T-helper 17 cell (primary cell): Measurements from ENCODE around the gene NRARP. TPM values are rescaled to one million over a fixed set of nuclear protein-coding genes. Genes with fewer than 3 reads are reported as not detected.
A peak's percentile ranks its signal among the peaks of the same experiment; 100 is the strongest.

Experiments used
- ATAC-seq: fragments of 150-1000 bp; cut with Tn5 transposase; 2 replicates; pipeline ENCODE4 v1.10.0; 2021; ENCODE audit warnings: mild to moderate bottlenecking, moderate library complexity
- DNase-seq, 3 donors: peaks; one replicate each; pipeline versions ENCODE4 v3.0.0 to v3.0.0-alpha.2; 2020 to 2021
- H3K9me3 ChIP-seq: one replicate; pipeline ENCODE4 v1.7.0; 2013; ENCODE audit warnings: low read length, mild to moderate bottlenecking; ENCODE audit not compliant: control insufficient read depth, poor library complexity, severe bottlenecking
- H3K27ac Mint-ChIP-seq: one replicate; pipeline ENCODE4 v1.8.0; 2022; ENCODE audit warnings: mild to moderate bottlenecking, moderate library complexity, mixed read lengths
- H3K27me3 Mint-ChIP-seq: one replicate; pipeline ENCODE4 v1.8.0; 2022; ENCODE audit warnings: mixed read lengths
- H3K36me3 Mint-ChIP-seq: one replicate; pipeline ENCODE4 v1.8.0; 2022; ENCODE audit warnings: low read depth, mixed read lengths
- H3K4me1 Mint-ChIP-seq: one replicate; pipeline ENCODE4 v1.8.0; 2022; ENCODE audit warnings: mild to moderate bottlenecking, mixed read lengths
- H3K4me3 Mint-ChIP-seq: one replicate; pipeline ENCODE4 v1.8.0; 2022; ENCODE audit warnings: mild to moderate bottlenecking, moderate library complexity, mixed read lengths
- total RNA-seq, 4 donors: library from RNA in 2 of 4; stranded (reverse) in 2 of 4; gene quantifications; one replicate each; pipeline ENCODE4 v1.2.3 and lab custom pipeline; 2022 to 2026

Gene NRARP
- total RNA-seq, 2 donors from 2014 or later, result 0.42 to 0.91 TPM

GRCh38 chr9:137294681-137295237 lies 7.3 kb downstream of the NRARP start:
- Mint-ChIP-seq H3K4me1 (peaks cover 5% of the 10 kb centered on the region), H3K27ac (no peak overlapping the region), H3K27me3 (peaks cover 34% of the 10 kb centered on the region), H3K36me3 (peaks cover 2% of the 10 kb centered on the region), H3K4me3 (peak overlapping the region; percentile 7)
- DNase-seq (peak in 1 of 3 donors; percentile 9), ATAC-seq (peak; percentile 24)
- H3K9me3 ChIP-seq, result no peaks in the 10 kb centered on the region

- Mint-ChIP-seq H3K27ac (no peak overlapping the region), H3K4me1 (peaks cover 5% of the 10 kb centered on the region), H3K36me3 (peaks cover 2% of the 10 kb centered on the region), H3K4me3 (no peak overlapping the region), H3K27me3 (peaks cover 33% of the 10 kb centered on the region)
- DNase-seq (no peak), ATAC-seq (peak; percentile 45)
- H3K9me3 ChIP-seq, result no peaks in the 10 kb centered on the region
Measured at GRCh38 chr9:137294091-137294680, 7.9 kb downstream of the NRARP start.

- no peaks in the 10 kb centered on the region for H3K9me3 ChIP-seq
- H3K4me3 Mint-ChIP-seq, result peak overlapping the region; percentile 19
- H3K27ac Mint-ChIP-seq, result no peak overlapping the region
- peaks cover 30% of the 10 kb centered on the region for H3K27me3 Mint-ChIP-seq
- ATAC-seq (no peak), DNase-seq (no peak)
- H3K4me1 Mint-ChIP-seq, result peaks cover 5% of the 10 kb centered on the region
- peaks cover 2% of the 10 kb centered on the region for H3K36me3 Mint-ChIP-seq
Measured at GRCh38 chr9:137293482-137294090, 8.5 kb downstream of the NRARP start.

GRCh38 chr9:137293094-137293481 lies 9.0 kb downstream of the NRARP start:
- no peak overlapping the region for H3K27ac Mint-ChIP-seq
- DNase-seq (no peak), ATAC-seq (no peak)
- H3K9me3 ChIP-seq, result no peaks in the 10 kb centered on the region
- H3K36me3 Mint-ChIP-seq, result peaks cover 2% of the 10 kb centered on the region
- H3K27me3 Mint-ChIP-seq, result peaks cover 30% of the 10 kb centered on the region
- H3K4me3 Mint-ChIP-seq, result no peak overlapping the region
- H3K4me1 Mint-ChIP-seq, result peaks cover 5% of the 10 kb centered on the region

GRCh38 chr9:137286975-137287383 lies 15.1 kb downstream of the NRARP start:
- peaks cover 8% of the 10 kb centered on the region for H3K27me3 Mint-ChIP-seq
- H3K27ac Mint-ChIP-seq, result no peak overlapping the region
- H3K4me3 Mint-ChIP-seq, result no peak overlapping the region
- DNase-seq (no peak), ATAC-seq (peak; percentile 48)
- peaks cover 2% of the 10 kb centered on the region for H3K36me3 Mint-ChIP-seq
- H3K9me3 ChIP-seq, result no peaks in the 10 kb centered on the region
- H3K4me1 Mint-ChIP-seq, result peaks cover 4% of the 10 kb centered on the region

- Mint-ChIP-seq H3K36me3 (no peaks in the 10 kb centered on the region), H3K4me3 (peak overlapping the region; percentile 50)
Measured at GRCh38 chr9:137281345-137282116, 20.5 kb downstream of the NRARP start.

GRCh38 chr9:137280474-137281344 lies 21.4 kb downstream of the NRARP start:
- H3K36me3 Mint-ChIP-seq, result no peaks in the 10 kb centered on the region
- H3K4me3 Mint-ChIP-seq, result no peak overlapping the region
- peaks cover 8% of the 10 kb centered on the region for H3K27me3 Mint-ChIP-seq
- no peak overlapping the region for H3K27ac Mint-ChIP-seq
- DNase-seq (no peak), ATAC-seq (no peak)
- no peaks in the 10 kb centered on the region for H3K9me3 ChIP-seq
- peaks cover 13% of the 10 kb centered on the region for H3K4me1 Mint-ChIP-seq

More at GRCh38 chr9:137281345-137282116, 20.5 kb downstream of the NRARP start:
- no peak overlapping the region for H3K27ac Mint-ChIP-seq
- no peaks in the 10 kb centered on the region for H3K9me3 ChIP-seq
- peaks cover 8% of the 10 kb centered on the region for H3K27me3 Mint-ChIP-seq
- H3K4me1 Mint-ChIP-seq, result peaks cover 12% of the 10 kb centered on the region
- ATAC-seq (no peak), DNase-seq (no peak)

- no peak overlapping the region for H3K27ac Mint-ChIP-seq
- peaks cover 8% of the 10 kb centered on the region for H3K27me3 Mint-ChIP-seq
- peaks cover 18% of the 10 kb centered on the region for H3K4me1 Mint-ChIP-seq
- H3K4me3 Mint-ChIP-seq, result no peak overlapping the region
- no peaks in the 10 kb centered on the region for H3K9me3 ChIP-seq
- ATAC-seq (no peak), DNase-seq (no peak)
- H3K36me3 Mint-ChIP-seq, result no peaks in the 10 kb centered on the region
Measured at GRCh38 chr9:137279741-137280473, 22.2 kb downstream of the NRARP start.

- DNase-seq, result no peak
- H3K4me1 Mint-ChIP-seq, result peaks cover 21% of the 10 kb centered on the region
- no peak for ATAC-seq
- no peaks in the 10 kb centered on the region for H3K9me3 ChIP-seq
- no peak overlapping the region for H3K4me3 Mint-ChIP-seq
- no peaks in the 10 kb centered on the region for H3K36me3 Mint-ChIP-seq
- peaks cover 8% of the 10 kb centered on the region for H3K27me3 Mint-ChIP-seq
- H3K27ac Mint-ChIP-seq, result no peak overlapping the region
Measured at GRCh38 chr9:137278721-137279711, 23.1 kb downstream of the NRARP start.

- Mint-ChIP-seq H3K27ac (no peak overlapping the region), H3K27me3 (peaks cover 8% of the 10 kb centered on the region), H3K4me3 (peak overlapping the region; percentile 84), H3K36me3 (no peaks in the 10 kb centered on the region), H3K4me1 (peaks cover 21% of the 10 kb centered on the region)
- H3K9me3 ChIP-seq, result no peaks in the 10 kb centered on the region
- DNase-seq (no peak), ATAC-seq (peak; percentile 14)
Measured at GRCh38 chr9:137278061-137278701, 23.9 kb downstream of the NRARP start.
